Measurements from ENCODE around the gene ITPRIPL2.

DNA sequence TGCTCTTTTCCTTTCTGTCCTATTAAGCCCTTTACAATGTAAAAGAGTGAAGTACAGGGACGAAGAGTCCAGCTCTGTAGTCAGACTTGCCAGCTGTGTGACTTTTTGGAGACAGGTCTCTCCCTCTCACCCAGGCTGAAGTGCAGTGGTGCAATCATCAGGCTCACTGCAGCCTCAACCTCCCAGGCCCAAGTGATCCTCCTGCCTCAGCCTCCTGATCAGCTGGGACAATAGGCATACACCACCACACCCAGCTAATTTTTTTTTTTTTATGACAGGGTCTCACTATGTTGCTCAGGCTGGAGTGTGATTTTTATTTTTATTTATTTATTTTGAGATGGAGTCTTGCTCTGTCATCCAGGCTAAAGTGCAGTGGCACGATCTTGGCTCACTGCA is 7.1 kb upstream of the ITPRIPL2 start:
- no peak for TF ChIP-seq POLR2A (IDR thresholded peaks at IDR 0.05)
- TF ChIP-seq, protein P1, sequence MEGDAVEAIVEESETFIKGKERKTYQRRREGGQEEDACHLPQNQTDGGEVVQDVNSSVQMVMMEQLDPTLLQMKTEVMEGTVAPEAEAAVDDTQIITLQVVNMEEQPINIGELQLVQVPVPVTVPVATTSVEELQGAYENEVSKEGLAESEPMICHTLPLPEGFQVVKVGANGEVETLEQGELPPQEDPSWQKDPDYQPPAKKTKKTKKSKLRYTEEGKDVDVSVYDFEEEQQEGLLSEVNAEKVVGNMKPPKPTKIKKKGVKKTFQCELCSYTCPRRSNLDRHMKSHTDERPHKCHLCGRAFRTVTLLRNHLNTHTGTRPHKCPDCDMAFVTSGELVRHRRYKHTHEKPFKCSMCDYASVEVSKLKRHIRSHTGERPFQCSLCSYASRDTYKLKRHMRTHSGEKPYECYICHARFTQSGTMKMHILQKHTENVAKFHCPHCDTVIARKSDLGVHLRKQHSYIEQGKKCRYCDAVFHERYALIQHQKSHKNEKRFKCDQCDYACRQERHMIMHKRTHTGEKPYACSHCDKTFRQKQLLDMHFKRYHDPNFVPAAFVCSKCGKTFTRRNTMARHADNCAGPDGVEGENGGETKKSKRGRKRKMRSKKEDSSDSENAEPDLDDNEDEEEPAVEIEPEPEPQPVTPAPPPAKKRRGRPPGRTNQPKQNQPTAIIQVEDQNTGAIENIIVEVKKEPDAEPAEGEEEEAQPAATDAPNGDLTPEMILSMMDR (IDR thresholded peaks at IDR 0.05), result no peak
